Mesenchymal stem cell (in vitro differentiated cells and primary cell): ENCODE data around the gene TIGD2.

Source experiments
- DNase-seq: peaks from one replicate; pipeline ENCODE4 v3.0.0-alpha.2; 2013
- H2AFZ ChIP-seq: one replicate; pipeline ENCODE4 v1.6.1; 2013; ENCODE audit warnings: low read depth, mild to moderate bottlenecking, control low read depth, inconsistent platforms, low read length, moderate library complexity
- H2AK5ac ChIP-seq: 2 replicates; pipeline ENCODE4 v1.6.1; 2013; ENCODE audit warnings: low read length, moderate library complexity, mild to moderate bottlenecking, inconsistent platforms; ENCODE audit not compliant: severe bottlenecking
- H2BK120ac ChIP-seq: one replicate; pipeline ENCODE4 v1.6.1; 2013; ENCODE audit warnings: low read depth, mild to moderate bottlenecking, inconsistent platforms, low read length, moderate library complexity
- H2BK12ac ChIP-seq, 2 experiments: one replicate each; pipeline ENCODE4 v1.6.1; 2013; ENCODE audit warnings: inconsistent platforms in 2 of 2, low read length in 2 of 2, mild to moderate bottlenecking in 2 of 2, moderate library complexity in 2 of 2, control low read depth in 1 of 2
- H2BK15ac ChIP-seq: one replicate; pipeline ENCODE4 v1.6.1; 2013; ENCODE audit warnings: mild to moderate bottlenecking, low read depth, inconsistent platforms; ENCODE audit not compliant: poor library complexity, severe bottlenecking
- H2BK5ac ChIP-seq: 2 replicates; pipeline ENCODE4 v1.6.1; 2013; ENCODE audit warnings: low read depth, mild to moderate bottlenecking, low read length, control low read depth, inconsistent platforms; ENCODE audit not compliant: poor library complexity, severe bottlenecking
- H3K14ac ChIP-seq, 2 experiments: one replicate each; pipeline ENCODE4 v1.6.1; 2013; ENCODE audit warnings: inconsistent platforms in 2 of 2, low read length in 2 of 2, control low read depth in 1 of 2, mild to moderate bottlenecking in 1 of 2, moderate library complexity in 1 of 2
- H3K18ac ChIP-seq, 2 experiments: one replicate each; pipeline ENCODE4 v1.6.1; 2013; ENCODE audit warnings: inconsistent platforms in 2 of 2, low read length in 2 of 2, control low read depth in 1 of 2, low read depth in 1 of 2, mild to moderate bottlenecking in 1 of 2
- H3K23ac ChIP-seq, 2 experiments: one replicate each; pipeline ENCODE4 v1.6.1; 2013; ENCODE audit warnings: inconsistent platforms in 2 of 2, low read length in 2 of 2, mild to moderate bottlenecking in 2 of 2, moderate library complexity in 2 of 2, control low read depth in 1 of 2
- H3K27ac ChIP-seq: 2 replicates; pipeline ENCODE4 v1.5.1; 2013; ENCODE audit warnings: mild to moderate bottlenecking, moderate library complexity, low read length, control low read depth, inconsistent platforms; ENCODE audit not compliant: poor library complexity, severe bottlenecking
- H3K27me3 ChIP-seq, 2 experiments: 2 replicates each; pipeline versions ENCODE4 v1.6.1 to v1.7.0; 2013; ENCODE audit warnings: low read length in 2 of 2, mild to moderate bottlenecking in 2 of 2, moderate library complexity in 2 of 2, control low read depth in 1 of 2, inconsistent platforms in 1 of 2; ENCODE audit not compliant: control insufficient read depth in 1 of 2, insufficient read depth in 1 of 2
- H3K36me3 ChIP-seq, 2 experiments: 2 replicates each; pipeline versions ENCODE4 v1.6.1 to v1.7.0; 2013; ENCODE audit warnings: low read length in 2 of 2, control low read depth in 1 of 2, inconsistent platforms in 1 of 2, low read depth in 1 of 2, mild to moderate bottlenecking in 1 of 2; ENCODE audit not compliant: insufficient read depth in 2 of 2, control insufficient read depth in 1 of 2
- H3K4ac ChIP-seq, 2 experiments: one replicate each; pipeline ENCODE4 v1.6.1; 2013; ENCODE audit warnings: inconsistent platforms in 2 of 2, low read length in 2 of 2, mild to moderate bottlenecking in 2 of 2, moderate library complexity in 2 of 2, control low read depth in 1 of 2, low read depth in 1 of 2
- H3K4me1 ChIP-seq: 2 replicates; pipeline ENCODE4 v1.6.1; 2013; ENCODE audit warnings: low read depth, low read length, control low read depth; ENCODE audit not compliant: control insufficient read depth, insufficient read depth
- H3K4me2 ChIP-seq: 2 replicates; pipeline ENCODE4 v1.6.1; 2013; ENCODE audit warnings: low read length, mild to moderate bottlenecking, inconsistent platforms; ENCODE audit not compliant: poor library complexity, severe bottlenecking
- H3K4me3 ChIP-seq, 2 experiments: 2 replicates each; pipeline versions ENCODE4 v1.5.1 to v1.7.0; 2013; ENCODE audit warnings: low read length in 2 of 2, mild to moderate bottlenecking in 2 of 2, control low read depth in 1 of 2, low read depth in 1 of 2; ENCODE audit not compliant: insufficient read depth in 1 of 2
- H3K79me1 ChIP-seq: replicated peaks from 2 replicates; pipeline ENCODE4 v1.6.1; 2013; ENCODE audit warnings: mild to moderate bottlenecking, control low read depth, low read length, inconsistent platforms; ENCODE audit not compliant: poor library complexity, severe bottlenecking
- H3K9ac ChIP-seq: 2 replicates; pipeline ENCODE4 v1.7.0; 2013; ENCODE audit warnings: mild to moderate bottlenecking, low read length, moderate library complexity
- H3K9me3 ChIP-seq: 2 replicates; pipeline ENCODE4 v1.7.0; 2013; ENCODE audit warnings: mild to moderate bottlenecking, low read length; ENCODE audit not compliant: control insufficient read depth
- H4K8ac ChIP-seq: one replicate; pipeline ENCODE4 v1.6.1; 2013; ENCODE audit warnings: inconsistent platforms, mild to moderate bottlenecking, low read length, moderate library complexity
- H4K91ac ChIP-seq: one replicate; pipeline ENCODE4 v1.6.1; 2013; ENCODE audit warnings: mild to moderate bottlenecking, low read length, inconsistent platforms
- WGBS: methylation state at CpG from one replicate; pipeline ENCODE4 v1.1.7; 2013; ENCODE audit warnings: mixed read lengths; 5-methylcytosine and 5-hydroxymethylcytosine counted together

TIGD2 gene

DNA sequence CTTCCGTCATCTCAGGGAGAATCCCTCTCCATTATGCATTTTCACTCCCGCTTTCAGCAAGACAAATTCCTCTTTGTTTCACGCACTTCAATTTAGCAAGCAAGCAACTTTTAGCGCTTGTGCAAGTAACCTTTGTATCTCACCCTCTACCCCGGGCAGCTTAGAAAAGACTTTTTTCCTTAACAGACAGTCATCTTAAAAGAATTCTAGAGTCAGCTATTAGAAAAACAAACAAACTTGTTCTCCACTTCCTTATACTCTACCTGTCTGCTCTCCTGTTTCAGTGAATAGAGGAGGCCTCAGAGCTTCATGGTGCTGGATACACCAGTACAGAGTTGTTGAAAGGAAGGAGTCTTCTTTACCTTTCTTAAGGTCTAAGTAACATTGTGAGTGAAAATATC lies 12.1 kb downstream of the TIGD2 start:
- Histone ChIP-seq H2BK12ac (no peak overlapping the region), H3K23ac (no peak overlapping the region), H2BK15ac (no peak overlapping the region), H3K18ac (no peak overlapping the region), H2BK5ac (no peak overlapping the region), H3K4ac (no peak overlapping the region), H4K8ac (no peak overlapping the region), H3K14ac (no peak overlapping the region), H2AK5ac (no peak overlapping the region), H3K27ac (peak overlapping the region; percentile 63), H4K91ac (no peak overlapping the region), H2BK120ac (no peak overlapping the region), H2AFZ (no peak overlapping the region), H3K79me1 (no peaks in the 10 kb centered on the region), H3K36me3 (no peaks in the 10 kb centered on the region), H3K9me3 (peaks cover 3% of the 10 kb centered on the region), H3K9ac (no peak overlapping the region), H3K27me3 (no peaks in the 10 kb centered on the region), H3K4me3 (no peak overlapping the region), H3K4me2 (no peak overlapping the region), H3K4me1 (peaks cover 8% of the 10 kb centered on the region)
- peak; percentile 53 for DNase-seq
- WGBS: 56% methylated on average over 5 of the region's 5 CpGs

DNA sequence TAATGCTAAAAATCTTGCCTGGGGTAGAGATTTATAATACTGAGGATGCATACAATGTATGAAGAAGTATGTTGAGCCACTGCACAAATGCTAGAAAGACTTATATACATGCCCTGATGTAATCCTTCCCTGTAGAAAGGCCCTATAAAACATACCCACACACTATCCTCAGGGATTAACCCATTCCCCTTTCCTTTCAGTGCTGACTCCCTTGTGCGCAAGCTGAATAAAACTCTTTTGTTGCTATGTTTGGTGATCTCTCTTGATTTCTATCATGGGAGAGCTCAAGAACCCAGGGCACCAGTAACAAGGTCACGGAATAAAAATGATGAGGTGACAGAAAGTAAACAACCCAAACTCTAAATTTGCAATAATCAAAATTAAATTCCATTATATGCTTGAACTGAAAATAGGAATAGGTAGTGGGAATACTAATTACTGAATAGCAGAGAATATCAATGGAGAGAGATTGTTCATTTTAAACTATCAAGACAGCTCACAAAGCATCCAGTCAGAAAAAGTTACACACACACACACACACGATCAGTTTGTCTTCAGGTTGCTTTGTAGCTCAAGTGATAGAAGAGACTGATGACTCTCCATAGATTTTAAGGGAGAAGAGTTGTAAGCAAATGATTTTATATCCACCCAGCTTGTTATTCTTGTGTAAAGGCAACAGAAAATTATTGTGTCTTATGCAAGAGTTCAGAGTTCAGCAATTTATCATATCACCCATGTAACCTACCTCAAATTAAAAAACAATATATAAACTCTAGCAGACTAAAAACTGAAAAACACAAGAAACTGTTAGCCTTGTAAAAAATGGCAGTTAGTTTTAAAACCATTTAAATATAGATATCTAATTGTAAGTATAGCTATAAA lies 14.8 kb downstream of the TIGD2 start:
- H3K79me1 ChIP-seq: no peaks in the 10 kb centered on the region
- no peak overlapping the region for H3K14ac ChIP-seq
- no peak overlapping the region for H2BK12ac ChIP-seq
- H3K4me1 ChIP-seq: peaks cover 5% of the 10 kb centered on the region
- DNase-seq: no peak
- H3K4me2 ChIP-seq: no peak overlapping the region
- H3K9me3 ChIP-seq: peaks cover 3% of the 10 kb centered on the region
- no peak overlapping the region for H2BK120ac ChIP-seq
- H3K9ac ChIP-seq: no peak overlapping the region
- H2BK15ac ChIP-seq: no peak overlapping the region
- H2AK5ac ChIP-seq: no peak overlapping the region
- no peak overlapping the region for H3K4me3 ChIP-seq
- H3K23ac ChIP-seq: no peak overlapping the region
- H3K18ac ChIP-seq: no peak overlapping the region
- no peak overlapping the region for H3K4ac ChIP-seq
- H3K36me3 ChIP-seq: no peaks in the 10 kb centered on the region
- no peak overlapping the region for H4K8ac ChIP-seq
- no peak overlapping the region for H4K91ac ChIP-seq
- no peaks in the 10 kb centered on the region for H3K27me3 ChIP-seq
- no peak overlapping the region for H3K27ac ChIP-seq
- no peak overlapping the region for H2AFZ ChIP-seq
- H2BK5ac ChIP-seq: no peak overlapping the region
- WGBS: 90% methylated on average over 2 of the region's 3 CpGs

DNA sequence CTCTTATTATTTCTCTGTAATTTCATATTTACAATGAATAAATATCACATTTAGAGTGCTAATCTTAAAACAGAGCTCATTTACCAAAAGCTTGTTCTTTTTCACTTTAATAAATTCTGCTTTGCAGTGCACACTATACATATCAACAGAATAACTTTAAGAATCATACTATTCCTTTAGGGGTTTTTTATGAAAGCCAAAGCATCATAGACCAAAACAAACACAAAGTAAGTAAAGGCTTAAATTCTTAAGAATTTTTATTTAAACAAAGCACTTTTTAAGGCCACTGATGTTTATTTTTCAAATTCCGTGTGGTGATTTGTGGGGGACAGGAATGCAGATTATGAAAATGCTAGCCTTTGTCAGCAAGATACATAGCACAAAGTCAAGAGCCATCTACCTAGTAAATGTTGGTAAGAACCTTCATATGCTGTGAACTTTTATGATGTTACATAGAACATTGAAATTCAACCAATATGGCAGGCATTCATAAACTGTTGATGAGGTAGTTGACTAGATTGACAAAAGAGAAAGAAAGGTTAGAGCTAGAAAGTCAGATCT lies 17.8 kb downstream of the TIGD2 start:
- Histone ChIP-seq H2AK5ac (no peak overlapping the region), H2AFZ (no peak overlapping the region), H4K8ac (no peak overlapping the region), H2BK15ac (no peak overlapping the region), H3K9ac (no peak overlapping the region), H3K9me3 (no peaks in the 10 kb centered on the region), H4K91ac (no peak overlapping the region), H3K4me1 (peaks cover 4% of the 10 kb centered on the region), H3K79me1 (no peaks in the 10 kb centered on the region), H3K4me3 (no peak overlapping the region), H3K27ac (peak overlapping the region; percentile 20), H3K23ac (no peak overlapping the region), H3K4me2 (no peak overlapping the region), H2BK5ac (no peak overlapping the region), H3K27me3 (no peaks in the 10 kb centered on the region), H3K36me3 (no peaks in the 10 kb centered on the region), H3K18ac (no peak overlapping the region), H2BK12ac (no peak overlapping the region), H2BK120ac (no peak overlapping the region), H3K4ac (no peak overlapping the region), H3K14ac (no peak overlapping the region)
- WGBS: 0% methylated on average over 1 of the region's 1 CpG
- peak; percentile 50 for DNase-seq

DNA sequence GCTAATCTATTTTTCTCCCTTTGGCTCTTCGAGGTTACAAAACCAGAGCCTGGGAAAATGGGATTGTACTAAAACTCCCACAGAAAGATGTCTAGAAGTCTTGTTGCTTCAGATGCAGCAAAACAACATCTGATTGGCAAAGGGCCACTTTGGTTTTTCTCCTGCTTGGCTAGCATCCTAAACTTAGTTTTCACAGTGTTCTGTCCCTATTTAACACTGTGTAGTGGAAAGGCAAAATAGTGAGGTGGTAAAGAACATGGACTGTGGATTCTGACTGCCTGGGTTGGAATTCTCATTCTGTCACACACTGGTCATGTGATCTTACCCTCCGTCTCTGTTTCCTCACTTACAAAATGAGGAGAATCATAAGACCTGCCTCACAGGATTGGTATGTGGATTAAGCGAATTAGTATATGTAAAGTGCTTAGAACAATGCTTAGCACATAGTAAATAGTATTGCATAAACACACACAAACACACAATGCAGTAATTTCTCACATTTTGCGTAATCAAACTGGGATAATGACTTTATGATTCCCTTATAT lies 23.5 kb downstream of the TIGD2 start:
- no peak overlapping the region for H2AK5ac ChIP-seq
- no peak overlapping the region for H2BK15ac ChIP-seq
- H3K18ac ChIP-seq: peak overlapping the region in 1 of 2 experiments; percentile 14
- no peak overlapping the region for H4K91ac ChIP-seq
- H3K4me2 ChIP-seq: no peak overlapping the region
- no peak overlapping the region for H3K4ac ChIP-seq
- H3K9me3 ChIP-seq: no peaks in the 10 kb centered on the region
- no peak overlapping the region for H3K23ac ChIP-seq
- no peaks in the 10 kb centered on the region for H3K4me1 ChIP-seq
- H4K8ac ChIP-seq: no peak overlapping the region
- H3K9ac ChIP-seq: peak overlapping the region; percentile 76
- H3K4me3 ChIP-seq: peak overlapping the region in 1 of 2 experiments; percentile 16
- H2BK120ac ChIP-seq: no peak overlapping the region
- H2BK5ac ChIP-seq: no peak overlapping the region
- no peak overlapping the region for H2BK12ac ChIP-seq
- no peaks in the 10 kb centered on the region for H3K27me3 ChIP-seq
- WGBS: 100% methylated on average over 1 of the region's 4 CpGs
- H2AFZ ChIP-seq: no peak overlapping the region
- no peak overlapping the region for H3K27ac ChIP-seq
- H3K79me1 ChIP-seq: no peaks in the 10 kb centered on the region
- H3K36me3 ChIP-seq: no peaks in the 10 kb centered on the region
- H3K14ac ChIP-seq: no peak overlapping the region
- DNase-seq: peak; percentile 93
